GM19023 (cell line): Measurements from ENCODE around the gene ADAM33.

Experiments
- ATAC-seq: cut with Tn5 transposase; IDR thresholded peaks from one replicate; pipeline ENCODE4 v1.9.1; 2021; ENCODE audit warnings: mild to moderate bottlenecking, moderate library complexity; ENCODE audit not compliant: unreplicated experiment

ADAM33 gene

DNA sequence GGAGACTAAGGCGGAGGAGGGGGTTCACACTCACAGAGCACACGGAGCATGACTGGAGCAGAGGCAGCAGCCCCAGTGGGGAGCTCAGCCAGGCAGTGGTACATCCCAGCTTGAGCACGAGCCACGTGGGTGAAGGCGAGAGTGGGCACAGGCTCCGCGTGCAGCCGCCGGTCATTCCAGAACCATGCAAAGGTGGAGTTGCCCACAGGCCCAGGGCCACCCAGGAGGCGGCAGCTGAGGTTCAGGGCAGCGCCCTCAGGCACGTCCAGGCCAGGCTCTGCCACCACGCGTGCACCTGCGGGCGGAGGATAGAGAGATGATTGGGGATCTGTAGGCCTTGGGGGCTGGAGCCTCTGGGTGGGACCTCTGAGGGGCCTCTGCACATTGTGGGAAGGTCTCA lies 9.5 kb upstream of the ADAM33 start:
- ATAC-seq: no peak

- no peak for ATAC-seq
These were observed 8.6 kb upstream of the ADAM33 start for GRCh38 chr20:3690413-3690812.

DNA sequence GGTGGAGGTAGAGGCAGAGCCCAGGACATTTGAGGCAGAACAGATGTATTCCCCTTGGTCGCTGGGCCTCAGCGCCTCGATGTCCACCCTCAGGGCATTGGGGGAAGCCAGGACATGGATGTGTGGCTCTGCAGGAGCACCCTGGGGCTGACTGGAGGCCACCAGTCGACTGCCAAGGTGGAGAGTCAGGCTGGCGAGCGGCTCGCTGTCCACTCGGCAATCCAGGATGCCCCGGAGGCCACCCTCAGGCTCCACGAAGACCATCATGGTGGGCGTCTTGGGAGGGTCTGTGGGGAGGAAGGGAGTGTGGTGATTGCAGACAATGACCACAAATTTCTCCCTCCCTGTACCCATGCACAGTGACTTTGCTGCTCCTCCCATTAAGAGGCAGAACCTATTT lies 8.2 kb upstream of the ADAM33 start:
- no peak for ATAC-seq

GRCh38 chr20:3687655-3688054 lies 5.8 kb upstream of the ADAM33 start:
- no peak for ATAC-seq

DNA sequence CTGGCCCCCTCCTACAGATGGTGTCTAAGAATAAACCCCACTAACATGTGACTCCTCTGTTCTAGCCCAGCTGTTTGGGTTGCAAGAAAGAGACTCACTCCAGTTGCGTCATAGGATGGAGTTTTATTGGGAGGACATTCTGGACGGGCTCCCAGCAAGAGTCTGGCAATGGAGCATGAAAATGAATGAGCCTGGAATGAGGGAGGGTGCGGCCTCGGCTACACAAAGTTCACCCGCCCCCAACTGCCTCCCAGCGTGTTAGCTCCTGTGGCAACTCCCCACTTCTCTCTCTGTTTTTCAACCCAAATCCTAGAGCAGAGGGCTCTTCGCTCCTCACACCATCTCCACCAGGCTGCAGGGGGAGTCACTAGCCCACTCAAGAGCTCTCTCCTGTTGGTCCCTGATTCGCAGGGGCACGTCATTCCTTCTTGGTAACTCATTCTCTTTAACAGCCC lies 5.1 kb upstream of the ADAM33 start:
- ATAC-seq: no peak

GRCh38 chr20:3686421-3686820 lies 4.6 kb upstream of the ADAM33 start:
- no peak for ATAC-seq

- ATAC-seq: no peak
These were observed 3.5 kb upstream of the ADAM33 start for GRCh38 chr20:3685341-3685740.

DNA sequence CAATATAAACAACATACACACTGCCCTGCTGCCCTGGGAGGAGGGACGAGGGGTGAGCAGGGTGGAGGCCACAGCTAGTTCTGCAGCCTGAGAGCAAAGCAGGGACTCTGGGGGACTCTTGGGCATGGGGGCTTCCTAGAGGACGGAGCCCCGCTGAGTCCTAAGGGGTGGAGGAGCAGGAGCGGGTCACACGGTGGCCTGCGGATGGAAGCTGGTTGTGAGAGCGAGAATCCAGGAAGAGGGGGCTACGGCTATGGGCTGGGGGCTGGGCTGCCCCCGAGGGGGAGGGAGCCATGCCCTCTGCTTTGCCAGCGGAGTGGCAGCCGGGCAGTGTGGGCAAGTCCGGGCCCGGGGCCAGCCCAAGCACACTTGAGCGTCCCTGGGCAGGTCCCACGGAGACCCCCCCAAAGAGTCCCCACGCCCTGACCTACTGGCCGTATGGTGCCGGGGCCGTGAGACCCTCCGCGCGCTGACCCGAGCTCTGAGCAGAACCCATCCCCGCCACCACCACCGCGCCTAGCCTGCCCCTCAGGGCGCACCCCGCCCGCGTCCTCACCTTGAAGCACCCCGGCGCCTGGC lies 369 bp downstream of the ADAM33 start:
- no peak for ATAC-seq

DNA sequence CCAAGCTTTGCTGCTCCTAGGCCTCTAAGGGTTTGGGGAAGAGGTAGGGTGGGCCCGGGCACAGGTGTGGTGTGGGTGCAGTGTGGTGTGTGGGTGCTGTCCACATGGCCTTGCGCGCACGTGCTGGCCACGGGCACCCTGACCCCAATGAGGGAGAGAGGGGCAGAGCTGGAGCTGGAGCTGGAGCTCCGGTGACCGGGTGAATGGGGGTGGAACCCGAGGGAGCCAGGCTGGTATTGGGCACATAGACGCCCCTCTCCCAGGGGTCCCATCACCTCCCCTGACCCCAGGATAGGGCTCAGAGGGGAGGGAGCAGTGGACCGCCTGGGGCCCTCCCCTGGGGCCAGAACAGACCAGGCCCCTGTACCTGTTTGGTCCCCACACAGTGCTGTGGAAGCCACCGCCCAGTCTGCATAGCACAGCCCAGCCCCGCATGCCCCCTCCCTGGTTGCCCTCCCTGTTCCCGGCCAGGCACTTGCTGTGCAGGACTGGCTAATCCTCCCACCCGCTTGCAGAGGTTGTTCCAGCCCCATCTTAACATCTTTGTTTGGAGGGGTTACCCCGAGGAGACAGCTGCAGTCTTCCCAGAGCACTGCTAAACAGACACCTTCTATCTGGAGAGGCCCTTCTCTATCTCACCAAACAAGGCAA lies 984 bp downstream of the ADAM33 start:
- ATAC-seq: no peak

GRCh38 chr20:3679749-3680700 lies 1.8 kb downstream of the ADAM33 start:
- ATAC-seq: no peak

DNA sequence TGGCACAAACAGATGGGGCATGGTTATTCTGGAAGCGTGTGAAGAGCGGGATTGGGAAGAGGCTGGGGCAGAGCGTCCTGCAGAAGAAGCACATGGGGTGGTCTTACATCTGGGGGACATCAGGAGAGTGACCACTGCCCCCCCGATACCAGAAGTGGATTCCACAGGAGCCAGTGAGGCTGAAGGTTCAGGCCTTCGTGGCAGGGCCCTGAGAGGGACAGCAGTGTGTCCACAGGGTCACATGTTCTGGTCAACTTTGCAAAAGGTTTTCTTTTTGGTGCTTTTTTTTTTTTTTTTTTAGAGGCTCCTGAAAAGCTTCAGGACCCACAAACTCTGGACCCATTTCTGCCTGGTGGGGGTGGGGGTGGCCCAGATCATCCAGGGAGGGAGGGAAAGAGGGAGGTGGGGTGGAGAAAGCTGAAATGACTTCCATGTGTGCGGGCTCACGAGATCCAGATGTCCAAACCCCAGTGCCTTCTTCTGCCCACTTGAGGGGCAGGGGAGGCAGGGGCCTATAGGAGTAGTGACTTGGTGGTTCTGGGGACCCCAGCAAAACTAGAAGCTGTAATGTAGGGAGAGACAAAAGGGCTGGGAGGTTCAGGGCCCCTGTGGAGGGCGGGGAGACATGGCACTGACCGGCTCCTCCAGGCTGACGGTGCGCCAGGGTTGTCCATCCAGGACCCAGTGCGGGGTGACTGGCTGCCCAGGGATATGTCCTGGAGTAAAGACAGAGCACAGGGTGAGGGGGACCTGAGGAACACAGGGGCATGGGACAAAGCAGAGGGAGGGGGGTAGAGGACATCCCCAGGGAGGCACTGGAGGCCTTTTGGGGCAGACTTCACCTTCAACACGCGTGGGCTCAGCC lies 2.7 kb downstream of the ADAM33 start:
- ATAC-seq: no peak

GRCh38 chr20:3678198-3678597 lies 3.6 kb downstream of the ADAM33 start:
- no peak for ATAC-seq

- ATAC-seq: no peak
These were observed 4.1 kb downstream of the ADAM33 start for GRCh38 chr20:3677733-3678132.

GRCh38 chr20:3674995-3675900 lies 6.6 kb downstream of the ADAM33 start:
- no peak for ATAC-seq

GRCh38 chr20:3674447-3674846 lies 7.4 kb downstream of the ADAM33 start:
- ATAC-seq: no peak

- no peak for ATAC-seq
These were observed 8.4 kb downstream of the ADAM33 start for GRCh38 chr20:3673221-3674070.

GRCh38 chr20:3672547-3673171 lies 9.2 kb downstream of the ADAM33 start:
- ATAC-seq: no peak

DNA sequence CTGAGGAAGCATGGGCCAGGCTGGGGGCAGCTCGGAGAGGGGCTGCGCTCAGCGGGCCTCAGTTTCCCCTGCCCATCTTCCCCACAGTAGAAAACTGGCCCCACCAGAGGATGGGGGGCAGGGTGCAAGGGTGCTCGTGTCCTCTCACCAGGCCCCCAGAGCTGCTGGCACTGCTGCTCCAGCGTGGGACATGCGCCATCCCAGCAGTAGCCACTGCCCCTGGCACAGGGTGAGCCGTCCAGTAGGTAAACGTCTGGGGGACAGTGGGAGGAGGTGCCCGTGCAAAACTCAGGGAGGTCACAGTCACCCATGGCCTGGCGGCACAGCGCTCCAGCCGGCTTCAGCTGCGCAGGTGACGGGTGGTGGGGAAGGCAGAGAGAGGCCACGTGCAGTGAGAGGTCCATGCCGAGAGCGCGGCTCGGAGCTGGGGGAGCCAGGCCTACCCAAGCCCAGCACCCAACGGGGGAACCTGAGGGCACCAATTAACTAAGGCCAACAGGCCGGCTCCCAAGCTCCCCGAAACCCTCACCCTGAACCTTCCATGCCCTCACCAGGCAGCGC lies 9.7 kb downstream of the ADAM33 start:
- ATAC-seq: no peak
